ENCODE measurements around the gene CTXND2.

GRCh38 chr1:150875197-150876118 is 11.5 kb upstream of the CTXND2 start:
- TF ChIP-seq POLR2G (IDR thresholded peaks at IDR 0.05; ENCODE audit: low read depth, low read length) (no peak), SMC3 (conservative IDR thresholded peaks at IDR 0.05; ENCODE audit: insufficient read depth, low read depth, low read length) (no peak), KLF1 (tag; IDR thresholded peaks at IDR 0.05) (no peak)
- TF ChIP-seq, protein P1, sequence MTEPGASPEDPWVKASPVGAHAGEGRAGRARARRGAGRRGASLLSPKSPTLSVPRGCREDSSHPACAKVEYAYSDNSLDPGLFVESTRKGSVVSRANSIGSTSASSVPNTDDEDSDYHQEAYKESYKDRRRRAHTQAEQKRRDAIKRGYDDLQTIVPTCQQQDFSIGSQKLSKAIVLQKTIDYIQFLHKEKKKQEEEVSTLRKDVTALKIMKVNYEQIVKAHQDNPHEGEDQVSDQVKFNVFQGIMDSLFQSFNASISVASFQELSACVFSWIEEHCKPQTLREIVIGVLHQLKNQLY (CRISPR knock-in tag; conservative IDR thresholded peaks at IDR 0.05) = no peak
- TF ChIP-seq, protein P2, sequence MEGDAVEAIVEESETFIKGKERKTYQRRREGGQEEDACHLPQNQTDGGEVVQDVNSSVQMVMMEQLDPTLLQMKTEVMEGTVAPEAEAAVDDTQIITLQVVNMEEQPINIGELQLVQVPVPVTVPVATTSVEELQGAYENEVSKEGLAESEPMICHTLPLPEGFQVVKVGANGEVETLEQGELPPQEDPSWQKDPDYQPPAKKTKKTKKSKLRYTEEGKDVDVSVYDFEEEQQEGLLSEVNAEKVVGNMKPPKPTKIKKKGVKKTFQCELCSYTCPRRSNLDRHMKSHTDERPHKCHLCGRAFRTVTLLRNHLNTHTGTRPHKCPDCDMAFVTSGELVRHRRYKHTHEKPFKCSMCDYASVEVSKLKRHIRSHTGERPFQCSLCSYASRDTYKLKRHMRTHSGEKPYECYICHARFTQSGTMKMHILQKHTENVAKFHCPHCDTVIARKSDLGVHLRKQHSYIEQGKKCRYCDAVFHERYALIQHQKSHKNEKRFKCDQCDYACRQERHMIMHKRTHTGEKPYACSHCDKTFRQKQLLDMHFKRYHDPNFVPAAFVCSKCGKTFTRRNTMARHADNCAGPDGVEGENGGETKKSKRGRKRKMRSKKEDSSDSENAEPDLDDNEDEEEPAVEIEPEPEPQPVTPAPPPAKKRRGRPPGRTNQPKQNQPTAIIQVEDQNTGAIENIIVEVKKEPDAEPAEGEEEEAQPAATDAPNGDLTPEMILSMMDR (IDR thresholded peaks at IDR 0.05 in 2 of 3, conservative IDR thresholded peaks at IDR 0.05 in 1 of 3; ENCODE audit: insufficient read depth in 2 of 3, low read depth in 1 of 3, low read length in 3 of 3) = no peak
- TF ChIP-seq, protein P3, sequence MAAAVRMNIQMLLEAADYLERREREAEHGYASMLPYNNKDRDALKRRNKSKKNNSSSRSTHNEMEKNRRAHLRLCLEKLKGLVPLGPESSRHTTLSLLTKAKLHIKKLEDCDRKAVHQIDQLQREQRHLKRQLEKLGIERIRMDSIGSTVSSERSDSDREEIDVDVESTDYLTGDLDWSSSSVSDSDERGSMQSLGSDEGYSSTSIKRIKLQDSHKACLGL (CRISPR knock-in tag; IDR thresholded peaks at IDR 0.05; ENCODE audit: borderline replicate concordance, poor library complexity, severe bottlenecking) = no peak
